Brain pericyte (primary cell): ENCODE data around the gene RPLP1.
"Not testable (repeated sequence)": the region's sequence is repeated elsewhere in the genome, so short reads cannot be mapped to it uniquely, and the experiment has no call there.

ENCODE experiments used
- DNase-seq: peaks from one replicate; pipeline ENCODE4 v3.0.0-alpha.2; 2012; ENCODE audit warnings: low read depth, low spot score

The RPLP1 gene

DNA sequence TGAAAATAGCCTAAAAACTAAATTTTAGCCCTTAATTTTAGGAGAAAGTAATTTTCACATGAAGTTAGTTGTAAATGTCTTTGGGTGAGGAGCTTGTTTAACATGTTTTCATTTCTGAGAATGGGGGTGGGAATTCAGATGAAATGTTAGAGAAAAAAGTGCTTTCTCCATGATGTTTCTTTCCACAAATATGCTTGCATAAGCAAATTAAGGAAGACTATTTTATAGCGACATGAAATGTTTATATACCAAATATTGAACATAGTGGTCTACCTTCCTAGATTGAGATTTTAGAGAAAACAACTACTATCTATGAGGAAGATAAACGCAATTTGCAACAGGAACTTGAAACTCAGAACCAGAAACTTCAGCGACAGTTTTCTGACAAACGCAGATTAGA lies 13.0 kb upstream of the RPLP1 start:
- DNase-seq: no peak

DNA sequence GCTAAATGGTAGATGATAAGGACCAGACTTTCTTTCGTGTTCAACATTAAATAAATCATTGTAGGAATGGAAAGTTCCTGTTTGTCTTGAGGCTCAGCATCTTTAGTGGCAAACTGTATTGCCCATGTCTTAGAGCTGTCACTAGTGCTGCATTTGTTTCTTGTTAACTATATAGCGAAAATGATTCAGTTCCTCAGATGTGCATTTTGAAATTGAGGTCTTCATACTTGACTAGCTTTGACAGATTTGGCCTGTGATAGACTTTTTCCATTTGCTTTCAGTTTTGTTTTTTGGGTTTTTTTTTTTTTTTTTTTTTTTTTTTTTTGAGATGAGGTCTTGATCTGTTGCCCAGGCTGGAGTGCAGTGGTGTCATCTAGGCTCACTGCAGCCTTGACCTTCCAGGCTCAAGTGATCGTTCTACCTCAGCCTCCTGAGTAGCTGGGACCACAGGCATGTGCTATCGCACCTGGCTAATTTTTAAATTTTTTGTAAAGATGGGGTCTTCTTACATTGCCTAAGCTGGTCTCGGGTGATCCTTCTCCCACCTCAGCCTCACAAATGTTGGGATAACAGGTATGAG lies 9.5 kb upstream of the RPLP1 start:
- no peak for DNase-seq

GRCh38 chr15:69444686-69445085 lies 7.9 kb upstream of the RPLP1 start:
- no peak for DNase-seq

DNA sequence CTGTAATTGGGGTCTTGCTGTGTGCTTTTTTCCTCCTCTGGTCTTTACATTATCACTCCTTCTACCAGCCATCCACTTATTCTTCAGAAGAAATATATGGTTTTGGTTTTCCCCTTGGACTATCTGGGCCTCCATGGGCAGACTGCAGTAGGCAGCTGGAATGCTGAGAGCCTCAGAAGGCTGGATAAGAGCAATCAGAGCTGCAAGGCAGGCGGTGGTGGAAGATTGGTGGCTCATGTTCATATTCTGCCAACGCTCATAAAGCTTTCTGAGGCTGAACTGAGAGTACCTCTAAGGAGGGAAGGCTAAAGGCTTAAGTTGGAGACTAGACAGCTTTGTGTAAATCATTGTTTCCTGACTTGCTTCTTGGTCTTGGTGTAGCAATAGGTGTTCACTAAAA lies 5.7 kb upstream of the RPLP1 start:
- DNase-seq: no peak

- not testable (repeated sequence) for DNase-seq
Measured at GRCh38 chr15:69450221-69450620, 2.4 kb upstream of the RPLP1 start.

- DNase-seq: no peak
Measured at GRCh38 chr15:69450968-69451695, 1.5 kb upstream of the RPLP1 start.

GRCh38 chr15:69451951-69452691 lies 497 bp upstream of the RPLP1 start:
- peak; percentile 13 for DNase-seq

DNA sequence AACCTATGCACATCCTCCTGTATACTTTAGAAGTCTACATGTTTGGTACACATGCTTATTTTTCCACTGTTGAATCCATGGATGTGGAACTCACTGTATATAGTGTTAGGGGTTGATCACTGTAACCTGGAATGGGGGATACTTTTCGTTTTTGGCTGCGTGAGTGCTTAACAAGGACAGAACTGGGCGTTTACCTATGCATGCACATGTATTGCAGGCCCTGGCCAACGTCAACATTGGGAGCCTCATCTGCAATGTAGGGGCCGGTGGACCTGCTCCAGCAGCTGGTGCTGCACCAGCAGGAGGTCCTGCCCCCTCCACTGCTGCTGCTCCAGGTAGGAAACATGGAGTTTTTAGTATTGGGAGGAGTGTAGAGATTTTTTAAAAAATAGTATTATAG lies 2.3 kb downstream of the RPLP1 start:
- no peak for DNase-seq

- DNase-seq: no peak
Measured at GRCh38 chr15:69456208-69457166, 3.9 kb downstream of the RPLP1 start.

DNA sequence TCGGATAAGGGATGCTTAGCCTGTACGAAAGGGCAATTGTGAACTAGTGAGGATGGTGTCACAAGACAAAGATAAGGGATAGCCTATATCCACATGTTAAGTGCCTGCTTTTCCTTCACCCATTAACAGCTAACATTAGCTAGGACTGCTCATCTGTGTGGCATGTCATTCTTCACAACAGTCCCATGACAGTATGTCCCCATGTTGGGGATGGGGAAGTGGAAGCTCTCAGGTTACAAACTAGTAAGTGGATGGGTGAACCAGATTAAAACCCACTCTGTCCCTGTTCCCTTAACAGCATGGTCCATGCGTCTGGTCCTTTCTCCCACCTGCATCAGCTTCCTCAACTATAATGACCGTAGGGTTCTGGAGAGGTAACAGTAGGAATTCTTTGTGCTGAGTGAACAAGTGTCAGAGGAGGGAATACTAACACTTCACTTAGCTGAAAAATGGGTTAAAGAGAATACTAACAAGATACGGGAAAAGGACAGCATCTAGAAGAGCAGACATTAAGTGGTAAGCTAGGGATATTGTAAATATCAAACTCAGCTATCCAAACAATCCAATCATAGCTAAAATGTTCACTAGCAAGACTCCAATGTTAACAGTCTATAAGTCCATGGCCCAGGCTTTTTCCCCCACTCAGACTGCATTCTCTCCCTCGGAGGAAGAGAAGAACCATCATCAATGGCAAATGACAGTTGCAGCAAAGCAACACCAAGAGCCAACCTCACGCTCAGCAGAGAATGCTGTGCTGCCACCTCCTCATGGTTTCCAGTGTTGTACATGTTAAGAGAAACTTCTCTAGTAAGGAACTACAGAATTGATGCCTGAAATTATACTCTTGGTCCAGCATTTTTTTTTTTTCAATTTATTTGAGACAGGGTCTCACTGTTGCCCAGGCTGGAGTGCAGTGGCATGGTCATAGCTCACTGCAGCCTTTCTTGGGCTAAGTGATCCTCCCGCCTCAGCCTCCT lies 5.0 kb downstream of the RPLP1 start:
- DNase-seq: no peak

DNA sequence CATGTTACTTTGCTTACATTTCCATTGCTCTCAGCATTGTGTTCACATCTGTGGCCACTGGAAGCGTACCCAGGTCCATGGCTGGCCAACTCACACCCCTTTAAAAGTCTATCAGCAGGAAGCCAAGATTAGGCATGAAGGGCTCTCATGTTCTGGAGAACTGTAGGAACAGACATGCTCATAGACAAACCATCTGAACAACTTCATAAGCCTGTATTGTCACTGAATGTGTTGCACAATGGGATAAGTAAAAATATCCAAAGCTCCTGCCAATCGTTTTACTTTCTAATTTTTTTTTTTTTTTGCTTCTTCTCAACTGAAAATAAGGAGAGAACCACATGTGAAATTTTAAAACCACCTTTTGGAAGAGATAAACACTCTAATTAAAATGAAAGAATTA lies 6.4 kb downstream of the RPLP1 start:
- no peak for DNase-seq

- DNase-seq: no peak
Measured at GRCh38 chr15:69460481-69460880, 7.9 kb downstream of the RPLP1 start.

GRCh38 chr15:69462030-69462492 lies 9.4 kb downstream of the RPLP1 start:
- DNase-seq: no peak

- peak; percentile 95 for DNase-seq
Measured at GRCh38 chr15:69462493-69463181, 10.0 kb downstream of the RPLP1 start.

GRCh38 chr15:69463182-69463756 lies 10.7 kb downstream of the RPLP1 start:
- no peak for DNase-seq

DNA sequence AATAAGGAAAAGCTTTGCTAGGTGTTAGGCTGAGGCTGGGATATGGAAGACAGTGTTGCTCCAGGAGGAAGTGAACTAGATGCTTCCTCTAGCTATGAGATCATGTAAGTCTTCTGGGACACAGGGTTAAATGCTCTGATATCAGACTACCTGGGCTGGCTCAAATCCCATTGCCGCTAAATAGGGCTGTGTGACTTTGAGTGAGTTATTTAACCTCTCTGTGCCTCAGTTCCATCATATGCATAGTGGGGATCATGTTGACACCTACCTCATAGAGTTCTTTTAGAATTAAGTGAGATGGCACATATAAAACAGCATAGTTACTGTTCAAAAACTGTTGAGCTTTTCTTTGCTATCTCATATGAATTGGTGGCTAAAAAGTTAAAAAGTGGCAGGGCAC lies 12.6 kb downstream of the RPLP1 start:
- DNase-seq: no peak

- DNase-seq: no peak
Measured at GRCh38 chr15:69466733-69467132, 14.1 kb downstream of the RPLP1 start.

DNA sequence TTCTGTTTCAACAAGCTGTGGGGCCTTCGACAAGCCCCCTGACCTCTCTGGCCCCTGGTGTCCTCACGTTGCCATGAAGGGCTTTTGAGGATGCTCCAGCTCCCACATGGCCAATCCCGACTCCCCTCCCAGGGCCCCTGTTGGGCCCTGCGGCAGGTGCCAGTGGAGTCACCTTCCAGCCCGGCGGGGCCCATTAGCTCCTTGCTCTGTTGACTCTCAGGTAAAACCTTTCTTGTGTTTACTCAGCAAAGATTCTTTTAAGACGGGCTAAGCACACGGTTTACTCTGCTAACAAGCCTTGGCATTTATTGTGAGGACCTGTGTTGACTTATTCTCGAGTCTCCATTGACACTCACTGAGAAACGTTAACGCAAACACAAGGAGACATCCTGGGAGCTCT lies 15.0 kb downstream of the RPLP1 start:
- DNase-seq: no peak
